ENCODE data around the gene RAB31. TPM values are rescaled to one million over a fixed set of nuclear protein-coding genes. Genes with fewer than 3 reads are reported as not detected.
A peak's percentile ranks its signal among the peaks of the same experiment; 100 is the strongest.
"Not testable (repeated sequence)": the region's sequence is repeated elsewhere in the genome, so short reads cannot be mapped to it uniquely, and the experiment has no call there.

The RAB31 gene
- total and polyA plus RNA-seq, 2 of the 13 experiments (the other 11 are each of a cell fraction or from before 2014, with no cell fraction given): 1.1 to 1.7 TPM

- in situ Hi-C loops (cut with HindIII; ENCODE audit: extremely low pct_ligation_motif_present, low pct_unique_long_range_greater_than_20kb); BruUV-seq (replicated peaks); H3K4me2 ChIP-seq (ENCODE audit: low read depth, low read length); H3K9me3 ChIP-seq (ENCODE audit: low read length); intact Hi-C loops (cut with micrococcal nuclease; ENCODE audit: unreplicated experiment); H4K20me1 ChIP-seq (ENCODE audit: insufficient read depth, low read length); CTCF ChIA-PET (ENCODE audit: low intra/inter-chr PET ratio, low total read pairs); H3K9ac ChIP-seq (ENCODE audit: insufficient read depth, low read depth, low read length); ATAC-seq; DNase-seq (ENCODE audit: low spot score); H3K79me2 ChIP-seq (ENCODE audit: insufficient read depth, low read length); H2AFZ ChIP-seq (ENCODE audit: low read length); H3K27me3 ChIP-seq (ENCODE audit: control insufficient read depth in 1 of 2, insufficient read depth in 2 of 2, low read length in 2 of 2); H3K36me3 ChIP-seq (replicated peaks in 1 of 2; ENCODE audit: control insufficient read depth in 1 of 2, insufficient read depth in 2 of 2, low read length in 2 of 2); FAIRE-seq; H3K27ac ChIP-seq (ENCODE audit: extremely low read length, insufficient read depth, low read length); H3K4me3 ChIP-seq (replicated peaks in 1 of 3; ENCODE audit: insufficient read depth in 1 of 3, low read depth in 2 of 3, low read length in 3 of 3): not testable (repeated sequence)
- POLR2A ChIA-PET: interaction anchor here (0.9 to 1.3 kb wide), 3 partner anchors 14 to 30 kb away, joined by 3 to 19 read pairs (median 8); partner anchors contain the start of gene VAPA
- peaks cover 25% of the 10 kb centered on the region for H3K4me1 ChIP-seq (ENCODE audit: insufficient read depth, low read length)
- 83% methylated on average over 1 of the region's 1 CpG for WGBS (ENCODE audit: low lambda C conversion rate)
- TF ChIP-seq ZNF121 (CRISPR knock-in tag; IDR thresholded peaks at IDR 0.05): peak; percentile 34; the same call in 1 of the 2 replicates
These were observed 191.4 kb downstream of the RAB31 start for GRCh38 chr18:9899550-9899930.

- Histone ChIP-seq H3K36me3 (replicated peaks in 1 of 2; ENCODE audit: control insufficient read depth in 1 of 2, insufficient read depth in 2 of 2, low read length in 2 of 2) (no peaks in the 10 kb centered on the region), H4K20me1 (ENCODE audit: insufficient read depth, low read length) (no peaks in the 10 kb centered on the region), H3K9me3 (ENCODE audit: low read length) (no peaks in the 10 kb centered on the region), H3K9ac (ENCODE audit: insufficient read depth, low read depth, low read length) (no peak overlapping the region), H3K27ac (ENCODE audit: extremely low read length, insufficient read depth, low read length) (no peak overlapping the region), H3K4me2 (ENCODE audit: low read depth, low read length) (no peak overlapping the region), H3K27me3 (ENCODE audit: control insufficient read depth in 1 of 2, insufficient read depth in 2 of 2, low read length in 2 of 2) (no peaks in the 10 kb centered on the region), H2AFZ (ENCODE audit: low read length) (no peak overlapping the region), H3K4me3 (replicated peaks in 1 of 3; ENCODE audit: insufficient read depth in 1 of 3, low read depth in 2 of 3, low read length in 3 of 3) (no peak overlapping the region), H3K4me1 (ENCODE audit: insufficient read depth, low read length) (peaks cover 27% of the 10 kb centered on the region), H3K79me2 (ENCODE audit: insufficient read depth, low read length) (no peaks in the 10 kb centered on the region)
- CTCF ChIA-PET (ENCODE audit: low intra/inter-chr PET ratio, low total read pairs): no interaction called here
- DNase-seq (ENCODE audit: low spot score) (no peak), ATAC-seq (no peak), FAIRE-seq (no peak)
- POLR2A ChIA-PET: no interaction called here
- no TSS peak for BruUV-seq (replicated peaks)
- in situ Hi-C loops (cut with HindIII; ENCODE audit: extremely low pct_ligation_motif_present, low pct_unique_long_range_greater_than_20kb): no loop called here
- WGBS (ENCODE audit: low lambda C conversion rate): 74% methylated on average over 7 of the region's 7 CpGs
- intact Hi-C loops (cut with micrococcal nuclease; ENCODE audit: unreplicated experiment): no loop called here
- TF ChIP-seq MTF2 (CRISPR knock-in tag; IDR thresholded peaks at IDR 0.05; ENCODE audit: borderline replicate concordance) (no peak), ZNF607 (CRISPR knock-in tag; IDR thresholded peaks at IDR 0.05; ENCODE audit: borderline replicate concordance) (no peak), ZNF766 (CRISPR knock-in tag; IDR thresholded peaks at IDR 0.05; ENCODE audit: borderline replicate concordance) (no peak), ERF (CRISPR knock-in tag; IDR thresholded peaks at IDR 0.05) (no peak), ZMYM4 (CRISPR knock-in tag; IDR thresholded peaks at IDR 0.05) (no peak), NR1H2 (CRISPR knock-in tag; IDR thresholded peaks at IDR 0.05; ENCODE audit: borderline replicate concordance, low read depth) (no peak)
These were observed 192.6 kb downstream of the RAB31 start for GRCh38 chr18:9900699-9901098.
